ENCODE measurements around the gene OR2A14.
"Not testable (repeated sequence)": the region's sequence is repeated elsewhere in the genome, so short reads cannot be mapped to it uniquely, and the experiment has no call there.

The OR2A14 gene

GRCh38 chr7:144113651-144114050, 9.3 kb upstream of the OR2A14 start:
- Histone ChIP-seq H3K9me3 (ENCODE audit: control insufficient read depth, insufficient read depth, low read depth, low read length) (no peaks in the 10 kb centered on the region), H3K9ac (ENCODE audit: low read length) (no peak overlapping the region), H3K4me3 (ENCODE audit: low read depth, low read length) (no peak overlapping the region), H3K36me3 (ENCODE audit: control insufficient read depth, insufficient read depth, low read length) (no peaks in the 10 kb centered on the region), H3K27me3 (ENCODE audit: control insufficient read depth, insufficient read depth, low read length) (no peaks in the 10 kb centered on the region), H3K27ac (ENCODE audit: low read depth, low read length) (no peak overlapping the region), H3K4me1 (ENCODE audit: control insufficient read depth, insufficient read depth, low read length) (no peaks in the 10 kb centered on the region)

- no peaks in the 10 kb centered on the region for H3K36me3 ChIP-seq (ENCODE audit: control insufficient read depth, insufficient read depth, low read length)
- no peak overlapping the region for H3K27ac ChIP-seq (ENCODE audit: low read depth, low read length)
- no peaks in the 10 kb centered on the region for H3K27me3 ChIP-seq (ENCODE audit: control insufficient read depth, insufficient read depth, low read length)
- H3K4me1 ChIP-seq (ENCODE audit: control insufficient read depth, insufficient read depth, low read length), result no peaks in the 10 kb centered on the region
- no peak overlapping the region for H3K9ac ChIP-seq (ENCODE audit: low read length)
- H3K9me3 ChIP-seq (ENCODE audit: control insufficient read depth, insufficient read depth, low read depth, low read length), result no peaks in the 10 kb centered on the region
- H3K4me3 ChIP-seq (ENCODE audit: low read depth, low read length), result no peak overlapping the region
Observed at GRCh38 chr7:144118341-144118740, 4.6 kb upstream of the OR2A14 start.

GRCh38 chr7:144127714-144128334, 4.8 kb downstream of the OR2A14 start:
- Histone ChIP-seq H3K4me3 (ENCODE audit: low read depth, low read length) (no peak overlapping the region), H3K27me3 (ENCODE audit: control insufficient read depth, insufficient read depth, low read length) (no peaks in the 10 kb centered on the region), H3K4me1 (ENCODE audit: control insufficient read depth, insufficient read depth, low read length) (no peaks in the 10 kb centered on the region), H3K9me3 (ENCODE audit: control insufficient read depth, insufficient read depth, low read depth, low read length) (no peaks in the 10 kb centered on the region), H3K36me3 (ENCODE audit: control insufficient read depth, insufficient read depth, low read length) (no peaks in the 10 kb centered on the region), H3K27ac (ENCODE audit: low read depth, low read length) (no peak overlapping the region), H3K9ac (ENCODE audit: low read length) (no peak overlapping the region)

GRCh38 chr7:144129601-144130000, 6.6 kb downstream of the OR2A14 start:
- H3K9me3 ChIP-seq (ENCODE audit: control insufficient read depth, insufficient read depth, low read depth, low read length); H3K27me3 ChIP-seq (ENCODE audit: control insufficient read depth, insufficient read depth, low read length); H3K4me3 ChIP-seq (ENCODE audit: low read depth, low read length); H3K36me3 ChIP-seq (ENCODE audit: control insufficient read depth, insufficient read depth, low read length); H3K27ac ChIP-seq (ENCODE audit: low read depth, low read length); H3K4me1 ChIP-seq (ENCODE audit: control insufficient read depth, insufficient read depth, low read length); H3K9ac ChIP-seq (ENCODE audit: low read length): not testable (repeated sequence)

GRCh38 chr7:144130730-144131129, 7.8 kb downstream of the OR2A14 start:
- Histone ChIP-seq H3K4me3 (ENCODE audit: low read depth, low read length) (no peak overlapping the region), H3K27ac (ENCODE audit: low read depth, low read length) (no peak overlapping the region), H3K9me3 (ENCODE audit: control insufficient read depth, insufficient read depth, low read depth, low read length) (no peaks in the 10 kb centered on the region), H3K36me3 (ENCODE audit: control insufficient read depth, insufficient read depth, low read length) (no peaks in the 10 kb centered on the region), H3K4me1 (ENCODE audit: control insufficient read depth, insufficient read depth, low read length) (no peaks in the 10 kb centered on the region), H3K27me3 (ENCODE audit: control insufficient read depth, insufficient read depth, low read length) (no peaks in the 10 kb centered on the region), H3K9ac (ENCODE audit: low read length) (no peak overlapping the region)

- H3K27ac ChIP-seq (ENCODE audit: low read depth, low read length), result no peak overlapping the region
- no peaks in the 10 kb centered on the region for H3K36me3 ChIP-seq (ENCODE audit: control insufficient read depth, insufficient read depth, low read length)
- no peaks in the 10 kb centered on the region for H3K27me3 ChIP-seq (ENCODE audit: control insufficient read depth, insufficient read depth, low read length)
- H3K9me3 ChIP-seq (ENCODE audit: control insufficient read depth, insufficient read depth, low read depth, low read length), result no peaks in the 10 kb centered on the region
- H3K9ac ChIP-seq (ENCODE audit: low read length), result no peak overlapping the region
- no peaks in the 10 kb centered on the region for H3K4me1 ChIP-seq (ENCODE audit: control insufficient read depth, insufficient read depth, low read length)
- H3K4me3 ChIP-seq (ENCODE audit: low read depth, low read length), result no peak overlapping the region
Observed at GRCh38 chr7:144132262-144132661, 9.3 kb downstream of the OR2A14 start.

- Histone ChIP-seq H3K27me3 (ENCODE audit: control insufficient read depth, insufficient read depth, low read length) (no peaks in the 10 kb centered on the region), H3K4me1 (ENCODE audit: control insufficient read depth, insufficient read depth, low read length) (no peaks in the 10 kb centered on the region), H3K9me3 (ENCODE audit: control insufficient read depth, insufficient read depth, low read depth, low read length) (no peaks in the 10 kb centered on the region), H3K27ac (ENCODE audit: low read depth, low read length) (no peak overlapping the region), H3K4me3 (ENCODE audit: low read depth, low read length) (no peak overlapping the region), H3K9ac (ENCODE audit: low read length) (no peak overlapping the region), H3K36me3 (ENCODE audit: control insufficient read depth, insufficient read depth, low read length) (no peaks in the 10 kb centered on the region)
Observed at GRCh38 chr7:144133307-144133706, 10.3 kb downstream of the OR2A14 start.

GRCh38 chr7:144134116-144134515, 11.1 kb downstream of the OR2A14 start:
- no peaks in the 10 kb centered on the region for H3K27me3 ChIP-seq (ENCODE audit: control insufficient read depth, insufficient read depth, low read length)
- no peaks in the 10 kb centered on the region for H3K36me3 ChIP-seq (ENCODE audit: control insufficient read depth, insufficient read depth, low read length)
- no peak overlapping the region for H3K4me3 ChIP-seq (ENCODE audit: low read depth, low read length)
- H3K4me1 ChIP-seq (ENCODE audit: control insufficient read depth, insufficient read depth, low read length), result no peaks in the 10 kb centered on the region
- no peaks in the 10 kb centered on the region for H3K9me3 ChIP-seq (ENCODE audit: control insufficient read depth, insufficient read depth, low read depth, low read length)
- no peak overlapping the region for H3K27ac ChIP-seq (ENCODE audit: low read depth, low read length)
- H3K9ac ChIP-seq (ENCODE audit: low read length), result no peak overlapping the region

- Histone ChIP-seq H3K27ac (ENCODE audit: low read depth, low read length) (no peak overlapping the region), H3K27me3 (ENCODE audit: control insufficient read depth, insufficient read depth, low read length) (no peaks in the 10 kb centered on the region), H3K36me3 (ENCODE audit: control insufficient read depth, insufficient read depth, low read length) (no peaks in the 10 kb centered on the region), H3K4me1 (ENCODE audit: control insufficient read depth, insufficient read depth, low read length) (no peaks in the 10 kb centered on the region), H3K9ac (ENCODE audit: low read length) (no peak overlapping the region), H3K9me3 (ENCODE audit: control insufficient read depth, insufficient read depth, low read depth, low read length) (0 out of 2 replicates have a peak, but pooled peaks cover 5% of the 10 kb centered on the region), H3K4me3 (ENCODE audit: low read depth, low read length) (no peak overlapping the region)
Observed at GRCh38 chr7:144137501-144137900, 14.5 kb downstream of the OR2A14 start.

- H3K9me3 ChIP-seq (ENCODE audit: control insufficient read depth, insufficient read depth, low read depth, low read length), result peaks cover 12% of the 10 kb centered on the region
- H3K9ac ChIP-seq (ENCODE audit: low read length), result no peak overlapping the region
- no peaks in the 10 kb centered on the region for H3K36me3 ChIP-seq (ENCODE audit: control insufficient read depth, insufficient read depth, low read length)
- no peak overlapping the region for H3K4me3 ChIP-seq (ENCODE audit: low read depth, low read length)
- H3K27ac ChIP-seq (ENCODE audit: low read depth, low read length), result no peak overlapping the region
- no peaks in the 10 kb centered on the region for H3K27me3 ChIP-seq (ENCODE audit: control insufficient read depth, insufficient read depth, low read length)
- H3K4me1 ChIP-seq (ENCODE audit: control insufficient read depth, insufficient read depth, low read length), result no peaks in the 10 kb centered on the region
Observed at GRCh38 chr7:144142187-144142586, 19.2 kb downstream of the OR2A14 start.

- H3K9ac ChIP-seq (ENCODE audit: low read length), result no peak overlapping the region
- no peak overlapping the region for H3K4me3 ChIP-seq (ENCODE audit: low read depth, low read length)
- H3K27me3 ChIP-seq (ENCODE audit: control insufficient read depth, insufficient read depth, low read length), result no peaks in the 10 kb centered on the region
- no peak overlapping the region for H3K27ac ChIP-seq (ENCODE audit: low read depth, low read length)
- H3K4me1 ChIP-seq (ENCODE audit: control insufficient read depth, insufficient read depth, low read length), result no peaks in the 10 kb centered on the region
- H3K36me3 ChIP-seq (ENCODE audit: control insufficient read depth, insufficient read depth, low read length), result no peaks in the 10 kb centered on the region
- peaks cover 31% of the 10 kb centered on the region for H3K9me3 ChIP-seq (ENCODE audit: control insufficient read depth, insufficient read depth, low read depth, low read length)
Observed at GRCh38 chr7:144144426-144144825, 21.4 kb downstream of the OR2A14 start.

Data from HUES6 (cell line).